ENCODE data around the gene DVL3. TPM values are rescaled to one million over a fixed set of nuclear protein-coding genes. Genes with fewer than 3 reads are reported as not detected.

DVL3 gene
- total RNA-seq, 1 experiment from 2014 or later = 60.7 TPM

DNA sequence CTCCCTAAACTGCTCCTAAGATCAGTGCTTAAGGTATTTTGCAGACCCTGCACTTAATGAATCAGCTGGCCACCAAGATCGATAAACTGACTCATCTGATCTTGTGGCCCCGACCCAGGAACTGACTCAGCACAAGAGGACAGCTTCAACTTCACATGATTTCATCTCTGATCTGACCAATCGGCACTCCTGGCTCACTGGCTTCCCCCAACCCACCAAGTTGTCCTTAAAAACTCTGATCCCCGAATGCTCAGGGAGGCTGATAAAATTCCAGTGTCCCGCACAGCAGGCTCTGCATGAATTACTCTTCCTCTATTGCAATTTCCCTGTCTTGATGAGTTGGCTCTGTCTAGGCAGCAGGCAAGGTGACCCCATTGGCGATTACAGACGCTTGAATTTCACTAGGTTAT is 44.9 kb upstream of the DVL3 start (continued):
- no peak for TF ChIP-seq EGR1 (IDR thresholded peaks at IDR 0.05; ENCODE audit: low read depth)

DNA sequence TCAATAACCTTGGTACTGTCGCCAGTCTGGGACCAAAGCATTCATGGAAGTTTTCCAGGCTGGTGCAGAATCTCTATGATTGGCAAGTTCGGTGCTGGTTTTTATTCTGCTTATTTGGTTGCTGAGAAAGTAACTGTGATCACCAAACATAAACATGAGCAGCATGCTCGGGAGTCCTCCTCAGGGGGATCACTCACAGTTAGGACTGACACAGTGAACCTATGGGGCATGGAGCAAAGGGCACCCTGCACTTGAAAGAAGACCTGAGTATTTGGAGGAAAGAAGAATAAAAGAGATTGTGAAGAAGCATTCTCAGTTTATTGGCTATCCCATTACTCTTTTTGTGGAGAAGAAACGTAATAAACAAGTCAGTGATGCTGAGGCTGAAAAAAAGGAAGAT is 39.2 kb upstream of the DVL3 start:
- Histone ChIP-seq H3K9me2 (ENCODE audit: insufficient read depth) (no peaks in the 10 kb centered on the region), H4K20me1 (ENCODE audit: insufficient read depth) (no peaks in the 10 kb centered on the region), H3K9ac (ENCODE audit: low read length) (no peak overlapping the region), H3K79me2 (ENCODE audit: insufficient read depth, low read length) (no peaks in the 10 kb centered on the region), H3K27ac (ENCODE audit: low read depth, low read length) (no peak overlapping the region), H3K4me2 (ENCODE audit: low read length) (no peak overlapping the region), H3K9me3 (ENCODE audit: control insufficient read depth in 1 of 2, insufficient read depth in 1 of 2, low read depth in 1 of 2, low read length in 2 of 2) (no peaks in the 10 kb centered on the region), H3K27me3 (ENCODE audit: insufficient read depth, low read length) (peaks cover 3% of the 10 kb centered on the region; the same call in 1 of the 2 replicates), H3K4me1 (ENCODE audit: control insufficient read depth in 1 of 2, insufficient read depth in 2 of 2, low read length in 2 of 2) (no peaks in the 10 kb centered on the region), H3K36me3 (ENCODE audit: control insufficient read depth in 1 of 2, insufficient read depth in 2 of 2, low read length in 2 of 2) (no peaks in the 10 kb centered on the region), H3K4me3 (replicated peaks in 1 of 2; ENCODE audit: low read depth in 1 of 2, low read length in 2 of 2) (no peak overlapping the region), H2AFZ (ENCODE audit: low read depth, low read length, poor library complexity, severe bottlenecking) (no peak overlapping the region)
- ATAC-seq = no peak
- ChIA-PET POLR2A (no interaction called here), CTCF (no interaction called here), RAD21 (ENCODE audit: low non-redundant PET in 1 of 2, low total read pairs in 2 of 2, uncharacterized antibody in 2 of 2, unreplicated experiment in 2 of 2) (no interaction called here)
- no TSS peak for BruUV-seq (replicated peaks)
- DNase-seq (ENCODE audit: low read depth, low spot score) = no peak
- intact Hi-C loops (cut with micrococcal nuclease) = no loop called here
- no peak for TF ChIP-seq TCF7L2 (IDR thresholded peaks at IDR 0.05; ENCODE audit: borderline replicate concordance, extremely low read depth, insufficient read depth, insufficient read length)
- no peak for TF ChIP-seq EZH2 (IDR thresholded peaks at IDR 0.05)
- TF ChIP-seq, protein P1, sequence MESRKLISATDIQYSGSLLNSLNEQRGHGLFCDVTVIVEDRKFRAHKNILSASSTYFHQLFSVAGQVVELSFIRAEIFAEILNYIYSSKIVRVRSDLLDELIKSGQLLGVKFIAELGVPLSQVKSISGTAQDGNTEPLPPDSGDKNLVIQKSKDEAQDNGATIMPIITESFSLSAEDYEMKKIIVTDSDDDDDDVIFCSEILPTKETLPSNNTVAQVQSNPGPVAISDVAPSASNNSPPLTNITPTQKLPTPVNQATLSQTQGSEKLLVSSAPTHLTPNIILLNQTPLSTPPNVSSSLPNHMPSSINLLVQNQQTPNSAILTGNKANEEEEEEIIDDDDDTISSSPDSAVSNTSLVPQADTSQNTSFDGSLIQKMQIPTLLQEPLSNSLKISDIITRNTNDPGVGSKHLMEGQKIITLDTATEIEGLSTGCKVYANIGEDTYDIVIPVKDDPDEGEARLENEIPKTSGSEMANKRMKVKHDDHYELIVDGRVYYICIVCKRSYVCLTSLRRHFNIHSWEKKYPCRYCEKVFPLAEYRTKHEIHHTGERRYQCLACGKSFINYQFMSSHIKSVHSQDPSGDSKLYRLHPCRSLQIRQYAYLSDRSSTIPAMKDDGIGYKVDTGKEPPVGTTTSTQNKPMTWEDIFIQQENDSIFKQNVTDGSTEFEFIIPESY (IDR thresholded peaks at IDR 0.05; ENCODE audit: extremely low read depth, insufficient replicate concordance, low read length) = no peak
- no peak for TF ChIP-seq POLR2A (IDR thresholded peaks at IDR 0.05; ENCODE audit: borderline replicate concordance, extremely low read depth, insufficient read depth, insufficient read length)
- no peak for TF ChIP-seq CBX3 (IDR thresholded peaks at IDR 0.05; ENCODE audit: low read depth)
- no peak for TF ChIP-seq FOSL1 (IDR thresholded peaks at IDR 0.05; ENCODE audit: low read depth)
- no peak for TF ChIP-seq SP1 (IDR thresholded peaks at IDR 0.05; ENCODE audit: low read depth)
- no peak for TF ChIP-seq YY1 (IDR thresholded peaks at IDR 0.05; ENCODE audit: extremely low read depth, insufficient replicate concordance, low read depth, low read length)
- no peak for TF ChIP-seq EGR1 (IDR thresholded peaks at IDR 0.05; ENCODE audit: low read depth)
- TF ChIP-seq EZH2phosphoT487 (IDR thresholded peaks at IDR 0.05; ENCODE audit: borderline replicate concordance) = no peak
- no peak for TF ChIP-seq ELF1 (IDR thresholded peaks at IDR 0.05; ENCODE audit: borderline replicate concordance, low read depth)
- TF ChIP-seq, protein P2, sequence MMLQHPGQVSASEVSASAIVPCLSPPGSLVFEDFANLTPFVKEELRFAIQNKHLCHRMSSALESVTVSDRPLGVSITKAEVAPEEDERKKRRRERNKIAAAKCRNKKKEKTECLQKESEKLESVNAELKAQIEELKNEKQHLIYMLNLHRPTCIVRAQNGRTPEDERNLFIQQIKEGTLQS (IDR thresholded peaks at IDR 0.05) = no peak
- no peak for TF ChIP-seq SIN3A (IDR thresholded peaks at IDR 0.05; ENCODE audit: low read depth)
- TF ChIP-seq SRF (IDR thresholded peaks at IDR 0.05; ENCODE audit: low read depth) = no peak
- TF ChIP-seq RAD21 (IDR thresholded peaks at IDR 0.05; ENCODE audit: low read depth) = no peak
- no peak for TF ChIP-seq CEBPB (IDR thresholded peaks at IDR 0.05; ENCODE audit: low read depth)
- TF ChIP-seq ZFX (IDR thresholded peaks at IDR 0.05) = no peak
- TF ChIP-seq, protein P3, sequence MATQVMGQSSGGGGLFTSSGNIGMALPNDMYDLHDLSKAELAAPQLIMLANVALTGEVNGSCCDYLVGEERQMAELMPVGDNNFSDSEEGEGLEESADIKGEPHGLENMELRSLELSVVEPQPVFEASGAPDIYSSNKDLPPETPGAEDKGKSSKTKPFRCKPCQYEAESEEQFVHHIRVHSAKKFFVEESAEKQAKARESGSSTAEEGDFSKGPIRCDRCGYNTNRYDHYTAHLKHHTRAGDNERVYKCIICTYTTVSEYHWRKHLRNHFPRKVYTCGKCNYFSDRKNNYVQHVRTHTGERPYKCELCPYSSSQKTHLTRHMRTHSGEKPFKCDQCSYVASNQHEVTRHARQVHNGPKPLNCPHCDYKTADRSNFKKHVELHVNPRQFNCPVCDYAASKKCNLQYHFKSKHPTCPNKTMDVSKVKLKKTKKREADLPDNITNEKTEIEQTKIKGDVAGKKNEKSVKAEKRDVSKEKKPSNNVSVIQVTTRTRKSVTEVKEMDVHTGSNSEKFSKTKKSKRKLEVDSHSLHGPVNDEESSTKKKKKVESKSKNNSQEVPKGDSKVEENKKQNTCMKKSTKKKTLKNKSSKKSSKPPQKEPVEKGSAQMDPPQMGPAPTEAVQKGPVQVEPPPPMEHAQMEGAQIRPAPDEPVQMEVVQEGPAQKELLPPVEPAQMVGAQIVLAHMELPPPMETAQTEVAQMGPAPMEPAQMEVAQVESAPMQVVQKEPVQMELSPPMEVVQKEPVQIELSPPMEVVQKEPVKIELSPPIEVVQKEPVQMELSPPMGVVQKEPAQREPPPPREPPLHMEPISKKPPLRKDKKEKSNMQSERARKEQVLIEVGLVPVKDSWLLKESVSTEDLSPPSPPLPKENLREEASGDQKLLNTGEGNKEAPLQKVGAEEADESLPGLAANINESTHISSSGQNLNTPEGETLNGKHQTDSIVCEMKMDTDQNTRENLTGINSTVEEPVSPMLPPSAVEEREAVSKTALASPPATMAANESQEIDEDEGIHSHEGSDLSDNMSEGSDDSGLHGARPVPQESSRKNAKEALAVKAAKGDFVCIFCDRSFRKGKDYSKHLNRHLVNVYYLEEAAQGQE (IDR thresholded peaks at IDR 0.05; ENCODE audit: low read depth) = no peak
- TF ChIP-seq POLR2AphosphoS5 (IDR thresholded peaks at IDR 0.05; ENCODE audit: low read depth, low read length) = no peak
- TF ChIP-seq, protein P4, sequence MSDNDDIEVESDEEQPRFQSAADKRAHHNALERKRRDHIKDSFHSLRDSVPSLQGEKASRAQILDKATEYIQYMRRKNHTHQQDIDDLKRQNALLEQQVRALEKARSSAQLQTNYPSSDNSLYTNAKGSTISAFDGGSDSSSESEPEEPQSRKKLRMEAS (IDR thresholded peaks at IDR 0.05) = no peak
